ENCODE measurements around the gene KLHL13.

The KLHL13 gene

DNA sequence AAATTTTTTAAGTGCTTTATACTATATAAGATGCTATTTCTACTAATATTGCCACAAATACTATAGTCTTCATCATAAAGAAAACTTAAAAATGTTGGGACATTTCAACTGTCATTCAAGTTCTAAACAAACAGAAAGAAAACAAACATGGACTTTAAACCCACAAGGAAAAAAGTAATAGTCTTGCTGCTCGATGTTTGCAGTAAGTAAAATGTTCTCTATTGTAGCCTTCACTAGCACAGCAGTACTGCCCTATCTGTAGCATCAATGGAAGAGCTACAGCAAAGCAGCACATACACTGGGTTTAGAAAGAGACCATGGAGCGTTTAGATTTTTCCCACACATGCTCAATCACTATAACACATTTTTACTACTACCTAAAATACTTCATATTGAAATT is 146.8 kb downstream of the KLHL13 start:
- H3K4me3 ChIP-seq (ENCODE audit: low read length), result no peak overlapping the region
- H4K20me1 ChIP-seq (ENCODE audit: control insufficient read depth, insufficient read depth, low read depth, low read length), result no peaks in the 10 kb centered on the region
- no peaks in the 10 kb centered on the region for H3K79me2 ChIP-seq (ENCODE audit: control insufficient read depth, low read length)
- H3K9me3 ChIP-seq (ENCODE audit: control insufficient read depth, insufficient read depth, low read length), result no peaks in the 10 kb centered on the region
- H3K4me1 ChIP-seq (ENCODE audit: control insufficient read depth, low read length), result no peaks in the 10 kb centered on the region
- no peak overlapping the region for H3K27ac ChIP-seq (ENCODE audit: low read depth, low read length)
- H3K36me3 ChIP-seq (ENCODE audit: control insufficient read depth, low read length), result no peaks in the 10 kb centered on the region
- H3K9me2 ChIP-seq (replicated peaks; ENCODE audit: control insufficient read depth, low read length), result no peaks in the 10 kb centered on the region
- TF ChIP-seq EZH2phosphoT487 (IDR thresholded peaks at IDR 0.05; ENCODE audit: borderline replicate concordance, low read length), result no peak
- TF ChIP-seq, protein P1, sequence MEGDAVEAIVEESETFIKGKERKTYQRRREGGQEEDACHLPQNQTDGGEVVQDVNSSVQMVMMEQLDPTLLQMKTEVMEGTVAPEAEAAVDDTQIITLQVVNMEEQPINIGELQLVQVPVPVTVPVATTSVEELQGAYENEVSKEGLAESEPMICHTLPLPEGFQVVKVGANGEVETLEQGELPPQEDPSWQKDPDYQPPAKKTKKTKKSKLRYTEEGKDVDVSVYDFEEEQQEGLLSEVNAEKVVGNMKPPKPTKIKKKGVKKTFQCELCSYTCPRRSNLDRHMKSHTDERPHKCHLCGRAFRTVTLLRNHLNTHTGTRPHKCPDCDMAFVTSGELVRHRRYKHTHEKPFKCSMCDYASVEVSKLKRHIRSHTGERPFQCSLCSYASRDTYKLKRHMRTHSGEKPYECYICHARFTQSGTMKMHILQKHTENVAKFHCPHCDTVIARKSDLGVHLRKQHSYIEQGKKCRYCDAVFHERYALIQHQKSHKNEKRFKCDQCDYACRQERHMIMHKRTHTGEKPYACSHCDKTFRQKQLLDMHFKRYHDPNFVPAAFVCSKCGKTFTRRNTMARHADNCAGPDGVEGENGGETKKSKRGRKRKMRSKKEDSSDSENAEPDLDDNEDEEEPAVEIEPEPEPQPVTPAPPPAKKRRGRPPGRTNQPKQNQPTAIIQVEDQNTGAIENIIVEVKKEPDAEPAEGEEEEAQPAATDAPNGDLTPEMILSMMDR (IDR thresholded peaks at IDR 0.05; ENCODE audit: low read depth, low read length, poor library complexity, severe bottlenecking), result no peak
- no peak overlapping the region for H3K4me2 ChIP-seq (ENCODE audit: low read length)
- H3K27me3 ChIP-seq (ENCODE audit: control insufficient read depth, low read length), result no peaks in the 10 kb centered on the region
- no peaks in the 10 kb centered on the region for H3F3A ChIP-seq (ENCODE audit: control insufficient read depth, insufficient read depth)

DNA sequence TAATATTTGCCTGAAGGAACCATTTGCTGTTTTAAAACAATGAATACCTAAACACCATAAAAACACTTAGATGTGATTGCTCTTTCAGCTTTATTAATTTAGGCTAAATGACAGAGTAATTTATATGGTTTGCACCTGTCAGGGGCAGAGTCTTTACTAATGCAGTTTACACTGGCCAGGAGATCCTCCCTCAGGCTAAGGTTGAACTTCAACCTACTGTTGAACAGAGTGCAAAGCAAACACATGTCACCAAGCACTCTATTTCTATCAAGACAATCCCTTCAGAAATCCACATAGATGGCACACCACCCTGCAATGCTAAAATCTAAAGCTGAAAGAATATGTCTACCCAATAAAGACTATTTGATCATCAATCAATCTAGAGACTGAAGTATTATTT is 147.3 kb downstream of the KLHL13 start:
- Histone ChIP-seq H3K9me3 (ENCODE audit: control insufficient read depth, insufficient read depth, low read length) (no peaks in the 10 kb centered on the region), H3K27ac (ENCODE audit: low read depth, low read length) (no peak overlapping the region), H3K4me1 (ENCODE audit: control insufficient read depth, low read length) (no peaks in the 10 kb centered on the region), H3K9me2 (replicated peaks; ENCODE audit: control insufficient read depth, low read length) (no peaks in the 10 kb centered on the region), H3K4me2 (ENCODE audit: low read length) (no peak overlapping the region), H3K79me2 (ENCODE audit: control insufficient read depth, low read length) (no peaks in the 10 kb centered on the region), H3K36me3 (ENCODE audit: control insufficient read depth, low read length) (no peaks in the 10 kb centered on the region), H4K20me1 (ENCODE audit: control insufficient read depth, insufficient read depth, low read depth, low read length) (no peaks in the 10 kb centered on the region), H3K27me3 (ENCODE audit: control insufficient read depth, low read length) (no peaks in the 10 kb centered on the region), H3K4me3 (ENCODE audit: low read length) (no peak overlapping the region), H3F3A (ENCODE audit: control insufficient read depth, insufficient read depth) (no peaks in the 10 kb centered on the region)
- TF ChIP-seq, protein P1 (IDR thresholded peaks at IDR 0.05; ENCODE audit: low read depth, low read length, poor library complexity, severe bottlenecking), result no peak
- no peak for TF ChIP-seq EZH2phosphoT487 (IDR thresholded peaks at IDR 0.05; ENCODE audit: borderline replicate concordance, low read length)

DNA sequence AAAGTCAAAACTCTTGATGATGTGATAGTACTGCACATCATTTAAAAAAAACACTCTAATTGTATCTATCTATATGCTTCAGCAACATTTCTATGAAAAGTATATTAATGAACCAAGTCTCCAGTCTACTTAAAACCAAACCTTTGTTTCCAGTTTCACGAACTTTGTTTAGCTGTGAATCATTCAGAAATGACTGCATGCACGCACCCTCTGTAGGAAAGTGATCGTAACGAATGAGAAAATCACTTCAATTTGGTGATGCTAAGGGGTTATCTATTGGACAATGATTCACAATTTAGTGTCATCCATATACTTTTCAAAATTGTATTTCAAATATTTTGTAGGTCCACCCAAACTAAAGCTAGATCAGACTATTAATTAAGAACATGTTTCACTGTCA is 157.6 kb downstream of the KLHL13 start:
- H4K20me1 ChIP-seq (ENCODE audit: control insufficient read depth, insufficient read depth, low read depth, low read length), result no peaks in the 10 kb centered on the region

More for the DNA sequence above, 157.6 kb downstream of the KLHL13 start:
- Histone ChIP-seq H3K27ac (ENCODE audit: low read depth, low read length) (no peak overlapping the region), H3K4me3 (ENCODE audit: low read length) (no peak overlapping the region), H3K9me3 (ENCODE audit: control insufficient read depth, insufficient read depth, low read length) (no peaks in the 10 kb centered on the region), H3K4me2 (ENCODE audit: low read length) (no peak overlapping the region), H3K79me2 (ENCODE audit: control insufficient read depth, low read length) (no peaks in the 10 kb centered on the region), H3K9me2 (replicated peaks; ENCODE audit: control insufficient read depth, low read length) (no peaks in the 10 kb centered on the region), H3K27me3 (ENCODE audit: control insufficient read depth, low read length) (no peaks in the 10 kb centered on the region), H3K36me3 (ENCODE audit: control insufficient read depth, low read length) (no peaks in the 10 kb centered on the region), H3K4me1 (ENCODE audit: control insufficient read depth, low read length) (no peaks in the 10 kb centered on the region), H3F3A (ENCODE audit: control insufficient read depth, insufficient read depth) (no peaks in the 10 kb centered on the region)
- TF ChIP-seq EZH2phosphoT487 (IDR thresholded peaks at IDR 0.05; ENCODE audit: borderline replicate concordance, low read length), result no peak
- TF ChIP-seq, protein P1 (IDR thresholded peaks at IDR 0.05; ENCODE audit: low read depth, low read length, poor library complexity, severe bottlenecking), result no peak

Measured in DOHH2 (cell line).